Body of pancreas (tissue), 4 donors: ENCODE measurements around the gene TEX2. TPM values are rescaled to one million over a fixed set of nuclear protein-coding genes. Genes with fewer than 3 reads are reported as not detected.

ENCODE experiments used
- ATAC-seq: fragments of 150-250 bp; one replicate; pipeline ENCODE4 v1.9.1; 2016
- DNase-seq, 4 donors: peaks; one replicate each; pipeline ENCODE4 v3.0.0-alpha.2; 2019
- H3K27ac ChIP-seq, 4 donors: fragments of 200-600 bp; sonication (generic); 1 replicate in 3 of 4; 2 replicates in 1 of 4; pipeline versions ENCODE4 v1.5.1 to v1.6.1; 2016 to 2019; ENCODE audit warnings: mild to moderate bottlenecking in 1 of 4, mixed read lengths in 1 of 4, moderate library complexity in 1 of 4
- H3K27me3 ChIP-seq, 2 donors: fragments of 200-600 bp; sonication (generic); one replicate each; pipeline ENCODE4 v1.6.0; 2016; ENCODE audit warnings: mild to moderate bottlenecking in 1 of 2
- H3K36me3 ChIP-seq, 2 donors: fragments of 200-600 bp; sonication (generic); replicated peaks in 1 of 2; 2 replicates each; pipeline ENCODE4 v1.5.1; 2016; ENCODE audit warnings: low read depth in 2 of 2; ENCODE audit not compliant: insufficient read depth in 1 of 2
- H3K4me1 ChIP-seq: fragments of 200-600 bp; sonication (generic); one replicate; pipeline ENCODE4 v1.6.0; 2016
- H3K4me3 ChIP-seq, 2 donors: fragments of 200-600 bp; sonication (generic); 1 replicate in 1 of 2; 2 replicates in 1 of 2; pipeline ENCODE4 v1.5.1; 2016 to 2019
- H3K9me3 ChIP-seq, 3 donors: fragments of 200-600 bp; sonication (generic); 1 replicate in 2 of 3; 2 replicates in 1 of 3; pipeline ENCODE4 v1.5.1; 2016
- POLR2A ChIP-seq, 3 donors: fragments of 450-650 bp; IDR thresholded peaks; one replicate each; pipeline ENCODE4 v1.6.1; 2016; ENCODE audit warnings: antibody characterized with exemption in 3 of 3, mild to moderate bottlenecking in 2 of 3
- WGBS, 2 donors: methylation state at CpG; one replicate each; pipeline ENCODE4 v1.1.5; 2017; 5-methylcytosine and 5-hydroxymethylcytosine counted together
- intact Hi-C: fragments of 100-400 bp; cut with DNase I; formaldehyde crosslinking; loops from one replicate; pipeline ENCODE4 v1.15.1; 2023
- total RNA-seq, 2 donors: library from RNA; depleted of rRNA; stranded (reverse); fragments of >200 nt; gene quantifications; one replicate each; pipeline ENCODE4 v1.1.0, GENCODE V29; 2016
- TF ChIP-seq, protein P1 (sequence below), 7 experiments: fragments of 450-650 bp in 4 of 7; fragments of 200-600 bp in 3 of 7; sonication (generic) in 3 of 7; IDR thresholded peaks; one replicate each; pipeline ENCODE4 v1.5.1; 2016 to 2019; ENCODE audit warnings: antibody characterized with exemption in 7 of 7

TEX2 gene
- total RNA-seq, 2 donors from 2014 or later: 36.1 to 82.1 TPM

DNA sequence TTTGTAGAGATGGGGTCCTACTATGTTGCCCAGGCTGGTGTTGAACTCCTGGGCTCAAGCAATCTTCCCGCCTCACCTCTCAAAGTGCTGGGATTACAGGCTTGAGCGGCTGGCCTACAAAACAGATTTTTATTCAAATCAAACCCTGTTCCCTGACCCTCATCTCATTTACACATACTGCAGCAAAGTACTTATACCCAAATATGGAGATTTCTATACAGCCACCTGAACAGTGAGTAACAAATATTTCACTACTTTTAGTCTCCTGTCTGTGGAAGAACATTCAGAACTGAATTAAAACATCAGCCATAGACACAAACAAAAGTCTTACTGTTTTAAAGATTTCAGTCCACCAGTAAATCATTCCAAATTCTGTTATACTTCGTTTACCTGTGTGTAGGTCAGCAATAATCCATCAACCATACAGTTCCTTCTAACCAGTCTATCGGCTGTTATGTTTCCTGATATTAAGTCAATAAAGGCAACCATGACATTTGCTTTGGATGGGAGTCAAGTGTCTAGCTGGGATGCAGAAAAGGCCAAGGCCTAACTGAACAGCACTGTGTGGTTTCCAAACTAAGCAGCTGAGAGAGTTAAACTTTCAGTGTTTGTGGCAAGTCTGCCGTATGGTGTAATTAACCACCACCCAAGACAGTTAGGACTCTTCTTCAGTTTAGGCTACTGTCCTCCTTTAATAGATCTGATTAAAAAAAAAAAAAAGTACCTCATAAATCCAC, 155.4 kb downstream of the TEX2 start:
- Histone ChIP-seq H3K4me1 (peaks cover 94% of the 10 kb centered on the region), H3K4me3 (no peak overlapping the region), H3K36me3 (no peaks in the 10 kb centered on the region), H3K27me3 (no peaks in the 10 kb centered on the region), H3K9me3 (no peaks in the 10 kb centered on the region), H3K27ac (peak overlapping the region; percentile 37 to 77 (median 58))
- intact Hi-C loops: no loop called here
- peak; percentile 47 to 76 (median 54) for DNase-seq
- peak; percentile 85 for ATAC-seq
- TF ChIP-seq, protein P1, sequence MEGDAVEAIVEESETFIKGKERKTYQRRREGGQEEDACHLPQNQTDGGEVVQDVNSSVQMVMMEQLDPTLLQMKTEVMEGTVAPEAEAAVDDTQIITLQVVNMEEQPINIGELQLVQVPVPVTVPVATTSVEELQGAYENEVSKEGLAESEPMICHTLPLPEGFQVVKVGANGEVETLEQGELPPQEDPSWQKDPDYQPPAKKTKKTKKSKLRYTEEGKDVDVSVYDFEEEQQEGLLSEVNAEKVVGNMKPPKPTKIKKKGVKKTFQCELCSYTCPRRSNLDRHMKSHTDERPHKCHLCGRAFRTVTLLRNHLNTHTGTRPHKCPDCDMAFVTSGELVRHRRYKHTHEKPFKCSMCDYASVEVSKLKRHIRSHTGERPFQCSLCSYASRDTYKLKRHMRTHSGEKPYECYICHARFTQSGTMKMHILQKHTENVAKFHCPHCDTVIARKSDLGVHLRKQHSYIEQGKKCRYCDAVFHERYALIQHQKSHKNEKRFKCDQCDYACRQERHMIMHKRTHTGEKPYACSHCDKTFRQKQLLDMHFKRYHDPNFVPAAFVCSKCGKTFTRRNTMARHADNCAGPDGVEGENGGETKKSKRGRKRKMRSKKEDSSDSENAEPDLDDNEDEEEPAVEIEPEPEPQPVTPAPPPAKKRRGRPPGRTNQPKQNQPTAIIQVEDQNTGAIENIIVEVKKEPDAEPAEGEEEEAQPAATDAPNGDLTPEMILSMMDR (IDR thresholded peaks at IDR 0.05): no peak
- TF ChIP-seq POLR2A (IDR thresholded peaks at IDR 0.05): no peak
- WGBS, 2 donors: 40 to 45% methylated on average over 5 of the region's 5 CpGs

DNA sequence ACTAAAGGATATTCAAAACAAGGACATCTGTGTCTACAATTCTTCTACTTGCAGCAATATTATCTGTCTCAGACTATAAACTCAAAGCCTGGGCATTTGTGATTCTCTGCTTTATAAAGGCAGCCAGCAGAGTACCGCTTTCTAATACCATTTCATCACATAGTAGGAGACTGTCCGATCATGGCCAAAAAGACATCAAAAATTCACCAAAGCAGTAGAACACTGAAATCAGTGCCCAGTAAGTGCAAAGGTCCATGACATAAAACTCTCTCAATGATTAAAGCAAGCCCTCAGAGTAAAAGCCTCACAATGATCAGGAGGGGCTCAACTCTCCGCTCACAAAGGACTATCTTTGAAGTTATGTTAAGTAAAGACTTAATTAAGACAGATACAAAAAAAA, 156.1 kb downstream of the TEX2 start:
- Histone ChIP-seq H3K27ac (peak overlapping the region; percentile 37 to 77 (median 58)), H3K4me3 (no peak overlapping the region), H3K36me3 (no peaks in the 10 kb centered on the region), H3K27me3 (no peaks in the 10 kb centered on the region), H3K4me1 (peaks cover 94% of the 10 kb centered on the region), H3K9me3 (no peaks in the 10 kb centered on the region)
- intact Hi-C loops: no loop called here
- no peak for ATAC-seq
- 73 to 77% methylated on average over 3 of the region's 3 CpGs for WGBS, 2 donors
- no peak for TF ChIP-seq POLR2A (IDR thresholded peaks at IDR 0.05)
- TF ChIP-seq, protein P1 (IDR thresholded peaks at IDR 0.05): no peak
- DNase-seq: no peak

DNA sequence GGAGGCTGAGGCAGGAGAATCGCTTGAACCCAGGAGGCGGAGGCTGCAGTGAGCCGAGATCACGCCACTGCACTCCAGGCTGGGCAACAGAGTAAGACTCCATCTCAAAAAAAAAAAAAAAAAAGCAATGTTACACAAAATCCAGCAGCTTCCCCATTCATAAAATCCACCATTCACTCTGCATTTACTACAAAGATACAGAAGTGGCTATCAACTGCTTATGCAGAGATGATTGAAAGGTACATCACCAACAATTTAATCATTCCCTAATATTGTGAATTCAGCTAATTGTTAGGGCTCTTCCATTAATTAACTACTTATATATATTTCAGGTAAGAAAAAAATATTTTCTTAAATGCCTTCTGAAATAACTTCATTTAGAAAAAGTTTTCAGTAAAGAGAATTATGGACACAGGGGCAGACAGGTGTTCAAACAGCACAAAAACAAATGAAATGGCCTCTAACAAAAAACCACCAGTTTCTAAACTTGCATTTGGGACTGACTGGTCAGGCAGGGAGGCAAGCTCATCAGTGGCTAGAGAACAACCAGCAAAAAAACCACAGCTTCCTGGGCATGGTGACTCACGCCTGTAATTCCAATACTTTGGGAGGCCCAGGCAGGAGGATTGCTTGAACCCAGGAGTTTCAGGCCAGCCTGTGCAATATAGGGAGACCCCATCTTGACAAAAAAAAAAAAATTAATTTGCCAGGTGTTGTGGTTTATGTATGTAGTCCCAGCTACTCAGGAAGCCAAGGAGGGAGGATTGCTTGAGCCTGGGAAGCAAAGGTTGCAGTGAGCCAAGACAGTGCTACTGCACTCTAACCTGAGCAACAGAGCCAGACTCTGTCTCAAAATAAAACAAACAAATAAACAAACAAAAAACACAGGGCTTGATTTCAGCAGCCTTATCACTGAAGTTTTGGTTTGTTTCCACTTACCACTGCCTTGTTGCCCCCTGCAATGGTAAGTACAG, 159.4 kb downstream of the TEX2 start:
- Histone ChIP-seq H3K9me3 (no peaks in the 10 kb centered on the region), H3K27ac (peak overlapping the region in 2 of 4 donors; percentile 14 to 39), H3K36me3 (no peaks in the 10 kb centered on the region), H3K4me3 (no peak overlapping the region), H3K4me1 (peaks cover 85% of the 10 kb centered on the region), H3K27me3 (no peaks in the 10 kb centered on the region)
- TF ChIP-seq, protein P1 (IDR thresholded peaks at IDR 0.05): no peak
- no peak for TF ChIP-seq POLR2A (IDR thresholded peaks at IDR 0.05)
- WGBS, 2 donors: 83 to 91% methylated on average over 5 of the region's 5 CpGs
- DNase-seq: no peak
- ATAC-seq: no peak
- intact Hi-C loops: no loop called here

DNA sequence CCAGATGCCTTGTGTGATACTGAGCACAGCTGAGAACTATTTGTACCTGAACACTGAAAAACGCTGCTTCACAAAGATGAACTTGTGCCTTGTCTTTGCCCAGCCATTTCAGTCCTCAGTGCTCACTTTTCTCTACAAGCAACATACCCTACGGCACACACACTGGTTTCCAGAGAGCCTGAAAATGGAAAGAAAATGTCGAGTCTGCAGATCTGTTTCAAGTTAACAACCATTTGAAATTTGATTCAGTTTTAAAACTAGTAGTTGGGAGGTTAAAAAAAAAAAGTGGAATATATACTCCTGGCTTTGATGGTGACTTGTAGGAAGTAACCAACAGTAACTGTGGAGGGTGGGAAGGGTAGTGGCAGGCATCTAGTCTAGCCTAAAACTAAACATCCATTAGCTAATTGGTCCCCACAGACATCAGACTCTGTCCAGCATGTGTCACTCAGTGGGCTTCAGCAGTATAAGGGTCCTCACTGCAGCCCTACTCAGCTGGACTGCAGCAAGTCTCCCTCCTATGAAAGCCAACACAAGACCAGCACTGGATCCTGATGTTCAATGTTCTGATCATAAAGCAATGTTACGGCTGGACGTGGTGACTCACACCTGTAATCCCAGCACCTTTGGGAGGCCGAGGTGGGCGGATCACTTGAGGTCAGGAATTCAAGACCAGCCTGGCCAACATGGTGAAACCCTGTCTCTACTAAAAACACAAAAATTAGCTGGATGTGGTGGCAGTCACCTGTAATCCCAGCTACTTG, 160.3 kb downstream of the TEX2 start:
- H3K4me1 ChIP-seq: peaks cover 80% of the 10 kb centered on the region
- ATAC-seq (no peak), DNase-seq (no peak)
- no peaks in the 10 kb centered on the region for H3K27me3 ChIP-seq
- TF ChIP-seq, protein P1 (IDR thresholded peaks at IDR 0.05): no peak
- TF ChIP-seq POLR2A (IDR thresholded peaks at IDR 0.05): no peak
- peak overlapping the region in 2 of 4 donors; percentile 13 to 46 for H3K27ac ChIP-seq
- H3K36me3 ChIP-seq: no peaks in the 10 kb centered on the region
- no peaks in the 10 kb centered on the region for H3K9me3 ChIP-seq
- no peak overlapping the region for H3K4me3 ChIP-seq
- WGBS, 2 donors: 74 to 80% methylated on average over 3 to 7 of the region's 7 CpGs
- intact Hi-C loops: no loop called here
